CD14-positive monocyte (primary cell): ENCODE results near the gene CHRNA4. TPM values are rescaled to one million over a fixed set of nuclear protein-coding genes. Genes with fewer than 3 reads are reported as not detected.

ENCODE experiments used
- DNase-seq, 3 donors: peaks; one replicate each; pipeline ENCODE4 v3.0.0-alpha.2; 2011 to 2022
- H2AFZ ChIP-seq: 2 replicates; pipeline ENCODE4 v1.6.0; 2012; ENCODE audit warnings: mild to moderate bottlenecking, low read depth, low read length, inconsistent platforms; ENCODE audit not compliant: insufficient read depth, poor library complexity, severe bottlenecking
- H3K27ac ChIP-seq, 2 donors: 1 replicate in 1 of 2; 2 replicates in 1 of 2; pipeline ENCODE4 v1.5.1; 2012 to 2013; ENCODE audit warnings: low read length in 2 of 2, control low read depth in 1 of 2, inconsistent platforms in 1 of 2, low read depth in 1 of 2, mild to moderate bottlenecking in 1 of 2
- H3K27me3 ChIP-seq, 2 donors: one replicate each; pipeline versions ENCODE4 v1.6.0 to v1.6.1; 2011 to 2013; ENCODE audit warnings: low read length in 2 of 2; ENCODE audit not compliant: control insufficient read depth in 2 of 2, insufficient read depth in 2 of 2
- H3K36me3 ChIP-seq, 2 donors: replicated peaks in 1 of 2; 1 replicate in 1 of 2; 2 replicates in 1 of 2; pipeline versions ENCODE4 v1.5.1 to v1.6.1; 2012 to 2013; ENCODE audit warnings: low read length in 2 of 2, control low read depth in 1 of 2, inconsistent platforms in 1 of 2, mild to moderate bottlenecking in 1 of 2; ENCODE audit not compliant: insufficient read depth in 2 of 2, control insufficient read depth in 1 of 2
- H3K4me1 ChIP-seq, 2 donors: 1 replicate in 1 of 2; 2 replicates in 1 of 2; pipeline versions ENCODE4 v1.5.1 to v1.6.1; 2012 to 2013; ENCODE audit warnings: low read length in 2 of 2, control low read depth in 1 of 2, inconsistent platforms in 1 of 2, mild to moderate bottlenecking in 1 of 2, moderate library complexity in 1 of 2; ENCODE audit not compliant: insufficient read depth in 2 of 2, control insufficient read depth in 1 of 2
- H3K4me2 ChIP-seq: replicated peaks from 2 replicates; pipeline ENCODE3; 2012; ENCODE audit warnings: low read length, moderate library complexity, mild to moderate bottlenecking; ENCODE audit not compliant: poor library complexity, severe bottlenecking; ENCODE audit errors: extremely low read depth
- H3K4me3 ChIP-seq, 3 experiments: fragments of 200-600 bp in 1 of 3; sonication (generic) in 1 of 3; replicated peaks in 1 of 3; 1 replicate in 2 of 3; 2 replicates in 1 of 3; pipeline ENCODE4 v1.5.1; 2011 to 2013; ENCODE audit warnings: low read length in 3 of 3, mild to moderate bottlenecking in 3 of 3, control low read depth in 2 of 3, low read depth in 2 of 3, inconsistent platforms in 1 of 3, moderate library complexity in 1 of 3
- H3K79me2 ChIP-seq: 2 replicates; pipeline ENCODE4 v1.6.0; 2012; ENCODE audit warnings: mild to moderate bottlenecking, control low read depth, inconsistent platforms, low read length, moderate library complexity; ENCODE audit not compliant: insufficient read depth
- H3K9ac ChIP-seq: 2 replicates; pipeline ENCODE4 v1.6.0; 2017; ENCODE audit warnings: low read length, mild to moderate bottlenecking; ENCODE audit not compliant: insufficient read depth, poor library complexity, severe bottlenecking
- H3K9me3 ChIP-seq, 2 donors: replicated peaks in 1 of 2; 1 replicate in 1 of 2; 2 replicates in 1 of 2; pipeline versions ENCODE4 v1.5.1 to v1.6.1; 2012 to 2013; ENCODE audit warnings: low read length in 2 of 2, control low read depth in 1 of 2; ENCODE audit not compliant: control insufficient read depth in 1 of 2, insufficient read depth in 1 of 2
- H4K20me1 ChIP-seq: 2 replicates; pipeline ENCODE4 v1.6.0; 2012; ENCODE audit warnings: mild to moderate bottlenecking, low read length, control low read depth, moderate library complexity; ENCODE audit not compliant: insufficient read depth
- H3K27ac Mint-ChIP-seq, 7 donors: one replicate each; pipeline ENCODE4 v1.8.0; 2020; ENCODE audit warnings: mild to moderate bottlenecking in 7 of 7, mixed read lengths in 7 of 7, moderate library complexity in 6 of 7, inconsistent platforms in 2 of 7
- H3K27me3 Mint-ChIP-seq, 3 donors: one replicate each; pipeline ENCODE4 v1.8.0; 2021 to 2022; ENCODE audit warnings: low read depth in 3 of 3, mild to moderate bottlenecking in 3 of 3, mixed read lengths in 3 of 3, moderate library complexity in 3 of 3, inconsistent platforms in 1 of 3
- H3K36me3 Mint-ChIP-seq, 2 donors: one replicate each; pipeline ENCODE4 v1.8.0; 2020; ENCODE audit warnings: mixed read lengths in 2 of 2, inconsistent platforms in 1 of 2, mild to moderate bottlenecking in 1 of 2
- H3K4me1 Mint-ChIP-seq: one replicate; pipeline ENCODE4 v1.8.0; 2020; ENCODE audit warnings: mild to moderate bottlenecking, mixed read lengths
- H3K4me3 Mint-ChIP-seq, 2 donors: one replicate each; pipeline ENCODE4 v1.8.0; 2020; ENCODE audit warnings: mild to moderate bottlenecking in 2 of 2, mixed read lengths in 2 of 2, moderate library complexity in 1 of 2
- H3K9me3 Mint-ChIP-seq, 7 donors: one replicate each; pipeline ENCODE4 v1.8.0; 2020 to 2022; ENCODE audit warnings: mixed read lengths in 7 of 7, mild to moderate bottlenecking in 6 of 7, moderate library complexity in 6 of 7, inconsistent platforms in 2 of 7
- CTCF ChIP-seq: fragments of 200-600 bp; IDR thresholded peaks from one replicate; pipeline ENCODE4 v1.8.0; 2022; ENCODE audit warnings: antibody characterized with exemption, mild to moderate bottlenecking
- WGBS: methylation state at CpG from one replicate; pipeline ENCODE4 v1.1.5; 2013; ENCODE audit warnings: missing lambda C conversion rate; ENCODE audit not compliant: insufficient coverage; 5-methylcytosine and 5-hydroxymethylcytosine counted together
- intact Hi-C, 2 donors: fragments of 100-400 bp; cut with micrococcal nuclease; formaldehyde crosslinking; loops; one replicate each; pipeline versions ENCODE4 v1.15.0 to v1.15.1; 2023
- polyA plus RNA-seq, 3 donors: library from polyadenylated mRNA; depleted of rRNA in 1 of 3; unstranded in 2 of 3; stranded (reverse) in 1 of 3; fragments of 300-500 nt in 2 of 3; fragments of >200 nt in 1 of 3; fragmentation: Illumina TruSeq in 2 of 3; gene quantifications; 1 replicate in 2 of 3; 2 replicates in 1 of 3; pipeline ENCODE4 v1.2.3, GENCODE V29; 2012 to 2021

Gene CHRNA4
- polyA plus RNA-seq, 3 donors = not detected

DNA sequence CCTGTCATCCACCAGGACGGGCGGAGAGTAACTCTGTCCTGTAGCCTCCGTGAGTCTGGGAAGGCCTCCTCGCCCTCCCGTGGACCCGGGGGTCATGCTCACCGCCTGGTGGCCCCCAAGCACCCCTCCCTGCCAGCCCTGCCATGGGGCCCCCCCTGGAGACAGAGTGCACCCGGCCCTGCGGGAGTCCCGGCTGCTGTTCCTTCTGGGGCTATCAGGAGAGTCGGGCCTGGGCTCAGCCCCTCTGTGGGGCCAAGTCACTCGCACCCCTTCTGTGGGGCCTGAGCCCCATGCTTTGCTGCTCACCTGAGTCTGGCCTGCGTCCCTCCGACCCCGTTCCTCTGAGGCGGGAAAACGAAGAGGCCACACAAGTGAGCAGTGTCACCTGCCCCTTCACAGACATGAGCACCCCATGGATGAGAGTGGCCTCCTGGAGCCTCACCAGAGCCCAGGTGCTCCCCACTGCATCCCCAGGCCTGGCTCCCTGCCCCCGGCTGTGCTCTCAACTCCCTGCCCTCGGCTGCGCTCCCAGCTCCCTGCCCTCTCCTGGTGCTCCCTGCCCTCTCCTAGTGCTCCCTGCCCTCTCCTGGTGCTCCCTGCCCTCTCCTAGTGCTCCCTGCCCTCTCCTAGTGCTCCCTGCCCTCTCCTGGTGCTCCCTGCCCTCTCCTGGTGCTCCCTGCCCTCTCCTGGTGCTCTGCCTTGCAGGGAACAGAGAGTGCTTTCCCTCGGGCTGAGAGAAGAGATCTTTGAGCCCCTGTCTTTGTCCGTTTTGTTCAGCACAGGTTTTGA, 4.6 kb upstream of the CHRNA4 start:
- Histone ChIP-seq H3K27ac (no peak overlapping the region), H3K4me3 (no peak overlapping the region), H2AFZ (no peak overlapping the region), H3K27me3 (peaks cover 0 to 14% of the 10 kb centered on the region in 2 donors), H3K79me2 (no peaks in the 10 kb centered on the region), H3K9ac (no peak overlapping the region), H3K4me1 (no peaks in the 10 kb centered on the region), H3K9me3 (no peaks in the 10 kb centered on the region), H4K20me1 (no peaks in the 10 kb centered on the region), H3K36me3 (no peaks in the 10 kb centered on the region), H3K4me2 (no peak overlapping the region)
- H3K4me3 Mint-ChIP-seq = no peak overlapping the region
- H3K27me3 Mint-ChIP-seq = peaks cover 22 to 26% (median 24%) of the 10 kb centered on the region in 3 donors
- intact Hi-C loops = no loop called here
- H3K4me1 Mint-ChIP-seq = no peaks in the 10 kb centered on the region
- H3K27ac Mint-ChIP-seq = no peak overlapping the region
- DNase-seq = no peak
- no peaks in the 10 kb centered on the region for H3K36me3 Mint-ChIP-seq
- no peak for TF ChIP-seq CTCF
- 85% methylated on average over 18 of the region's 22 CpGs for WGBS
- peaks cover 0 to 3% (median 0%) of the 10 kb centered on the region in 7 donors for H3K9me3 Mint-ChIP-seq

DNA sequence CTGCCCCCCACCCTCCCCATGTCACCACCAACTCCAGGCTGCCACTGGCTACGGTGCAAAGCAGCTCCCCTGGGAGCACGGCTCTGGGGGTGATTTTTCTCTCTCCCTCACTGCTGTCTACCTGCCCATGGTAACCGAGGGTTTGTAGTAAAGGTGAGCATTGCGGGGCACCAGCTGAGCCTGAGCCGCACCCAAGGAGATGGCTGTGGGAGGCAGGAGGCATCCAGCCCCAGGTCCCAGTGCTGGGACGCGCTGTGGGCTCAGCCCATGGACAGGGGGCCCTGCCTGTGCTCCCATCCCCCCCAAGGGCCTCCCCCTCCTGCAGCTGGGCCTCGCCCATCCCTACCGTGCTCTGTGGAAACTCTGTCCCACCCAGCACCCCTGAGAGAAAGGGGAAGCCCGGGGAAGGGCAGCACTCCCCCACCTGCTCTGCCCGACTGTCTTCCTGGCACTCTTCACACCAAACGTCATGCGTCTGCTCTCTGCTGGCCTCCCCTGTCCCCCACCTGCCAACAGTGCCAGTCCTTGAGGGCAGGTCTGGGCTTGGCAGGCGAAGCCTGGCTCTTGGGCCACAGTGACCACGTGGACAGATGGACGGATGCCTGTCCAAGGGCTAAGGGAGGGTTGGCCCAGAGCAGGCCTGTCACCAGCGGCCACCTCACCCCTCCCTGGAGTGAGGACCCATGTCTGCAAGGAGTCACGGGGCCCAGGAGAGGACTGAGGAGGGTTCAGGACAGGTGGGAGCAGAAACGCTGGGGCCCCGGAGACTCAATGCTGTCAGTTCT, 3.8 kb upstream of the CHRNA4 start:
- no peaks in the 10 kb centered on the region for H3K36me3 ChIP-seq
- no peak for TF ChIP-seq CTCF
- no peaks in the 10 kb centered on the region for H3K9me3 ChIP-seq
- Mint-ChIP-seq H3K36me3 (no peaks in the 10 kb centered on the region), H3K27me3 (peaks cover 28 to 34% (median 30%) of the 10 kb centered on the region in 3 donors), H3K9me3 (peaks cover 0 to 6% (median 0%) of the 10 kb centered on the region in 7 donors), H3K27ac (no peak overlapping the region), H3K4me3 (no peak overlapping the region), H3K4me1 (no peaks in the 10 kb centered on the region)
- intact Hi-C loops = no loop called here
- no peak overlapping the region for H3K27ac ChIP-seq
- peaks cover 4 to 22% of the 10 kb centered on the region in 2 donors for H3K27me3 ChIP-seq
- 66% methylated on average over 10 of the region's 20 CpGs for WGBS
- H2AFZ ChIP-seq = no peak overlapping the region
- H3K4me1 ChIP-seq = no peaks in the 10 kb centered on the region
- H3K4me2 ChIP-seq = no peak overlapping the region
- no peak overlapping the region for H3K4me3 ChIP-seq
- H3K9ac ChIP-seq = no peak overlapping the region
- DNase-seq = no peak
- H4K20me1 ChIP-seq = no peaks in the 10 kb centered on the region
- H3K79me2 ChIP-seq = no peaks in the 10 kb centered on the region
